ENCODE data around the gene TUBA3E.
"Not testable (repeated sequence)": the region's sequence is repeated elsewhere in the genome, so short reads cannot be mapped to it uniquely, and the experiment has no call there.

Gene TUBA3E

GRCh38 chr2:130174866-130175265 lies 23.4 kb downstream of the TUBA3E start:
- DNase-seq, result not testable (repeated sequence)
- in situ Hi-C loops (cut with MboI; ENCODE audit: low pct_unique_long_range_greater_than_20kb, low sequenced_read_pairs), result loop anchor here (25.0 kb wide), 1 partner anchor 162 kb away; the partner anchor contains the start of gene IMP4

DNA sequence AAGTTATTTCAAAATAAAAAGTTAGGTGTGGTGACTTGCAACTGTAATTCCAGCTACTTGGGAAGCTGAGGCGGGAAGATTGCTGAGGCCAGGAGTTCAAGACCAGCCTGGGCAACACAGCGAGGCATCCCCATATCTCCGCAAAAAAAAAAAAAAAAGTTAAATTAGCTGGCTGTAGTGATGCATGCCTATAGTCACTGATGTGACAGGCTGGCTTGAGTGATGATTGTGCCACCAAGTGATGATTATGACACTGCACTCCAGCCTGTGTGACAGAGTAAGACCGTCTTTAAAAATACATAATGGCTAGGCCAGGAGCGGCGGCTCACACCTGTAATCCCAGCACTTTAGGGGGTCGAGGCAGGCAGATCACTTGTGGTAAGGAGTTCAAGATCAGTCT lies 28.3 kb downstream of the TUBA3E start:
- DNase-seq, result no peak
- in situ Hi-C loops (cut with MboI; ENCODE audit: low pct_unique_long_range_greater_than_20kb, low sequenced_read_pairs), result loop anchor here (25.0 kb wide), 1 partner anchor 167 kb away; the partner anchor contains the start of gene IMP4

DNA sequence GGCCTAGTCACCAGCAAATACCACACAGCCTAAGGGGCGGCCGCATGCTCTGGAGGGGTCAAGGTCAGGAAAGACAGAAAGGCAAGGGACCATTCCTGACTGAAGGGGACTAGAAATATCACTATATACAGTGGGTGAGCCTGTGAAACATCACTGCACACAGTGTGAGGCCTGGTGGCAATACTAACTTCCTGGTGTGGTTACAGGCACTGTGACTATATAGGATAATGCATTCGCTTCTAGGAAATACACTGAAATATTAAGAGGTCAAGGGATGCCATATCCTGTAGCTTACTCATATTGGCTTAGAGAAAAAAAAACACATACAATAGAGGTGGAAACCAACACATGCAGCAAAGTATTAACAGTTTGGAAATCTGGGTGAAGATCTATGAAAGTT lies 29.1 kb downstream of the TUBA3E start:
- in situ Hi-C loops (cut with MboI; ENCODE audit: low pct_unique_long_range_greater_than_20kb, low sequenced_read_pairs), result loop anchor here (25.0 kb wide), 1 partner anchor 168 kb away; the partner anchor contains the start of gene IMP4
- DNase-seq, result not testable (repeated sequence)

DNA sequence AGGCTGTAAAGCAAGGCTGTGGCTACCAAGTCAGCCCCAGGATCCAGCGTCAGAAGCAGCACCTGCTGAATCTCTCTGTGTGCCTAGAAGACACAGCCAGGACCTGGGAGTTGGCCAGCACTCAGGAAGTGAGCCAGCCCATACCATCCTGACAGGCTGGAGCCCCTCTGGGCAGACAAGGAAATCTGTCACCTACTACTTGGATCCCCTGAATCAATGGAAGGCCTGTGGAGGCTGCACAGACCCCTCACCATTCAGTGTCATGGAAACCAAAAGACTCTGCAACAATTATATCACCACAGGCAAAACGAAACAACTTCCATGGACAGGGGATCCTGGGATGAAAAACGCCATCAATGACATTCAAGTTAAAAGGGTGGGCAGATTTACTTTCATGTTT lies 31.6 kb downstream of the TUBA3E start:
- in situ Hi-C loops (cut with MboI; ENCODE audit: low pct_unique_long_range_greater_than_20kb, low sequenced_read_pairs), result loop anchor here (25.0 kb wide), 1 partner anchor 171 kb away; the partner anchor contains the start of gene IMP4
- not testable (repeated sequence) for DNase-seq

- no peak for DNase-seq
- in situ Hi-C loops (cut with MboI; ENCODE audit: low pct_unique_long_range_greater_than_20kb, low sequenced_read_pairs), result loop anchor here (25.0 kb wide), 1 partner anchor 172 kb away; the partner anchor contains the start of gene IMP4
Observed at GRCh38 chr2:130165293-130166016, 32.8 kb downstream of the TUBA3E start.

DNA sequence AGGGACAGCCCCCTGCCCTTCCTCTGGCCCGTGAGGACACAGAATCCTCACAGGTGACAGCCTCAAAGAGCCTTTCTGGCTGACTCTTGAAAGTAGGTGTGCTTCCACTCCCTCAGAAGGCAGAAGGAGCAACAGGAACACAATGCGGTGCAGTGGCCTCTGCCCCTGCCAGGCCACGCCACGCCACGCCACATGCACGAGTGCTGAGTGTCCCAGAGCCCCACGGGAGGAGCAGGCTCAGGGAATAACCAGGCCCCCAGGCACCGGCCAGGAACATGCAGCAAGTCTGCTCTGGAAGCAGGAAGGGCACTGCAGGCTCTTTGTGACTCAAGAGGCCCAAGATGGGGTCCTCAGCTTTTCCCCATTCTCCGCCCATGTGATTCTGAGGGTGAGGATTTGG lies 35.3 kb downstream of the TUBA3E start:
- in situ Hi-C loops (cut with MboI; ENCODE audit: low pct_unique_long_range_greater_than_20kb, low sequenced_read_pairs), result loop anchor here (25.0 kb wide), 1 partner anchor 174 kb away; the partner anchor contains the start of gene IMP4
- no peak for DNase-seq

- not testable (repeated sequence) for DNase-seq
- in situ Hi-C loops (cut with MboI; ENCODE audit: low pct_unique_long_range_greater_than_20kb, low sequenced_read_pairs), result loop anchor here (25.0 kb wide), 1 partner anchor 175 kb away; the partner anchor contains the start of gene IMP4
Observed at GRCh38 chr2:130162486-130162885, 35.8 kb downstream of the TUBA3E start.

DNA sequence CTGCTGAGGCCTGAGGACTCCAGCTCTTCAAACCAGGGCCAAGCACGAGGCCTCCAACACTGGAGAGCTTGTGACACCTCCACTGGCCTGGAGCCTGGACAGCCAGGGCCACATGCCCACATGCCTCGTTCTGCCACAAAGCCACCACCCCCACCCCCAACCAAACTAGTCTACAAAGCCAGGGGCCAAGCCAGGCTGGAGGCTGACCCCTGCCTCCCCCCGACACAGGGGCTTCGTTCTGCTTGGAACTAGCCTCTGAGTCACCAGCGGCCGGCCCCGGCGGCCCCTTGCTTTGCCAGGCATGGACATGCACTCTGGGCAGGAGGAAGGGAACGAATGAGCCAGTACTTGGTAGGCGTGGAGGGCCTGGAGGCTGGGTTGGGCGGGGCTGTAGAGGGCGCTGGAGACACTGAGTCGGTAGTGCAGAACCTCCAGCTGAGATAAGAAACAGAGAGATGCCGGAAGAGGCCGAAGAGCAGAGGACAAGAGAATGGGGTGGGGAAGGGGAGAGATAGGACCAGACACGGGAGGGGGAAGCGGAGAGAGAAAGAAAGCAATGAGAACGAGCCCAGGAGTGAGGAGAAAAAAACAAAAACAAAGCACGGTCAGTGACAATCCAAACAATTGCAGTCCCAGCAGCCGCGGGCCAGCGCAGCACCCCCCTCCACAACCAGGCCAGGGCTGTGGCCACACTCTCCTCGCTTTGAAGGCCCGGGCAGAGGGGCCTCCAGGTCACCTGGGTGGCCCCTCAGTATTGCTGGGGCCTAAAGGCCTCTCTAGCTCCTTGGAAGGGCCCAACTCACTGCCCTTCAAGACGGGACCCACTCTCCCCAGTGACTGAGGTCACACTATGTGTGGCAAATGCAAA lies 37.2 kb downstream of the TUBA3E start:
- in situ Hi-C loops (cut with MboI; ENCODE audit: low pct_unique_long_range_greater_than_20kb, low sequenced_read_pairs), result loop anchor here (25.0 kb wide), 1 partner anchor 176 kb away; the partner anchor contains the start of gene IMP4

DNA sequence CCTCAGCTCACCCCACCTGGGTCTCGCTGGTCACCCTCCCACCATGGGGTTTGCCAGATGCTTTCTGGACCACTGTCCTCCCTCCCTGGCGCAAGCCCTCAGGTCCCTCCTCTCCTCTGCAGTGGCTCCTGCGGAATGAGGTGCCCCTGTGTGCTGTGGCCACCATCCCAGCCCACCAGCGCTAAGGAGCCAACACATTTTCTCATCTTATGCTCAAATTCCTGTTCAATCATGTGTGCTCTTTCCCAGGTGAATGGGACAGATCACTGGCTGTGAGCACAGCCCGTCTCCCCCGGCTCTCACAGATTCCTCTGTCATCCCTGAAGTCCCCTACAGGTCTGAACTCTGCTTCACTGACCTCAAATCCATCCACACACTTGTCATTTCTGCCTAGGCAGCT lies 38.1 kb downstream of the TUBA3E start:
- DNase-seq, result no peak
- in situ Hi-C loops (cut with MboI; ENCODE audit: low pct_unique_long_range_greater_than_20kb, low sequenced_read_pairs), result loop anchor here (25.0 kb wide), 1 partner anchor 177 kb away; the partner anchor contains the start of gene IMP4

More for the DNA sequence above, 37.2 kb downstream of the TUBA3E start:
- DNase-seq, result not testable (repeated sequence)

GRCh38 chr2:130159376-130159775 lies 38.9 kb downstream of the TUBA3E start:
- in situ Hi-C loops (cut with MboI; ENCODE audit: low pct_unique_long_range_greater_than_20kb, low sequenced_read_pairs), result loop anchor here (25.0 kb wide), 1 partner anchor 178 kb away; the partner anchor contains the start of gene IMP4
- DNase-seq, result not testable (repeated sequence)

DNA sequence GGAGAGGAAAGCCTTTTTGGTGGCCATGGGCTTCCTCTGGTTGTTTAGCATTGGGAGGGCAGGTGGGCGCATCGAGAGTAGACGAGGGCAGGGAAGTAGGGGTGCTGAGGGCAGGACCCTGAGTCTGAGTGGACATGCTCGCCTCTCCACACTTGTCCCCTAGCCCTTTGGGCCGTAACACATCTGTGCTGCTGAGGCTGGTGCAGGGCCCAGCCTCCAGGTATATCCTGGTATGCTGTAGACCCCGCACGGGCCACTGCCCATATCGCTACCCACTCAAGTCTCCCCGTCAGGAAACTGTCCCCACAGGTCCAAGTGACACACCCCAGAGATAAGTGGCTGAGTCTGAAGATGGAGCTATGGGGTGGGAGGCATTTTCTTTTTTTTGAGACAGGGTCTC lies 39.6 kb downstream of the TUBA3E start:
- DNase-seq, result no peak
- in situ Hi-C loops (cut with MboI; ENCODE audit: low pct_unique_long_range_greater_than_20kb, low sequenced_read_pairs), result loop anchor here (25.0 kb wide), 1 partner anchor 179 kb away; the partner anchor contains the start of gene IMP4

DNA sequence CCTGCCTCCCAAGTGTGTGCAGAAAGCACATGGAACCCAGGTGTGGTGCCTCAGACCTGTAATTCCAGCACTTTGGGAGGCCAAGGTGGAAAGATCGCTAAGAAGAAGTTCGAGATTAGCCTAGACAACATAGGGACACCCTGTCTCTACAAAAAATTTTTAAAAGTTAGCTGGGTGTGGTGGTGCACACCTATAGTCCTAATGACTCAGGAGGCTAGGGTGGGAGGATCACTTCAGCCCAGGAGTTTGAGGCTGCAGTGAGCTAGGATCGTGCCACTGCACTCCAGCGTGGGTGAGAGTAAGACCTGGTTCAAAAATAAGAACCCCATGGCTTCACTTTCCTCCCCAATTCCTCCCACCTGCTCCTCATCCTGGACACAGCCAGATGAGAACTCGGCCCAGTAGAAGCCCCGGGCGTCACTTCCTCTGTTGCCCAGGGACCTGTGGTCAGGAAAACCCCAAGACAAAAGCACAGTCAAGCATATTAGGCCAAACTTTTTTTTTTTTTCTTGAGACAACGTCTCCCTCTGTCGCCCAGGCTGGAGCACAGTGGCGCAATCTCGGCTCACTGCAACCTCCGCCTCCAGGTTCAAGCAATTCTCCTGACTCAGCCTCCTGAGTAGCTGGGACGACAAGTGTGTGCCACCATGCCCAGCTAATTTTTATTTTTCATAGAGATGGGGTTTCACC lies 40.3 kb downstream of the TUBA3E start:
- DNase-seq, result peak; percentile 69
- in situ Hi-C loops (cut with MboI; ENCODE audit: low pct_unique_long_range_greater_than_20kb, low sequenced_read_pairs), result loop anchor here (25.0 kb wide), 1 partner anchor 179 kb away; the partner anchor contains the start of gene IMP4

DNA sequence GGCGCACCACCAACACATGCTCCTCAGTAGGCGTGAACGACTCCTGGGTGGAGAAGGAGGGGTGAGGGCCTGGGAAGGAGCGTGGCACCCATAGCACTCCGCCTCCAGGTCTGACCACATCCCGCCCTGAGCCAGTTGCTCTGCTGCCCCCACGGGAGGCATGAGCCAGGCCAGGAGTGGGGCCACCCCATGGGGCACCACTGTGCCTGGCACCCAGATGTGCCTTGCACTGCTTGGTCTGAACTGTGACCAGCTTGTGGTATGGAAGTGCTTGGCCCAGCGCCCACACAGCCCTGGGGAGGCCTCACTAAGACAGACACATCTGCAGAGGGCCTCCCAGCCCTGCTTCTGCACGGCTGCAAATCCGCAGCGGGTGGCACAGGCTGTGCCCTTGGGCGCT lies 40.9 kb downstream of the TUBA3E start:
- in situ Hi-C loops (cut with MboI; ENCODE audit: low pct_unique_long_range_greater_than_20kb, low sequenced_read_pairs), result loop anchor here (25.0 kb wide), 1 partner anchor 180 kb away; the partner anchor contains the start of gene IMP4
- DNase-seq, result not testable (repeated sequence)

GRCh38 chr2:130156624-130157004 lies 41.6 kb downstream of the TUBA3E start:
- in situ Hi-C loops (cut with MboI; ENCODE audit: low pct_unique_long_range_greater_than_20kb, low sequenced_read_pairs), result loop anchor here (25.0 kb wide), 1 partner anchor 181 kb away; the partner anchor contains the start of gene IMP4
- DNase-seq, result no peak

- peak; percentile 38 for DNase-seq
- in situ Hi-C loops (cut with MboI; ENCODE audit: low pct_unique_long_range_greater_than_20kb, low sequenced_read_pairs), result loop anchor here (25.0 kb wide), 1 partner anchor 181 kb away; the partner anchor contains the start of gene IMP4
Observed at GRCh38 chr2:130155956-130156623, 42.1 kb downstream of the TUBA3E start.

DNA sequence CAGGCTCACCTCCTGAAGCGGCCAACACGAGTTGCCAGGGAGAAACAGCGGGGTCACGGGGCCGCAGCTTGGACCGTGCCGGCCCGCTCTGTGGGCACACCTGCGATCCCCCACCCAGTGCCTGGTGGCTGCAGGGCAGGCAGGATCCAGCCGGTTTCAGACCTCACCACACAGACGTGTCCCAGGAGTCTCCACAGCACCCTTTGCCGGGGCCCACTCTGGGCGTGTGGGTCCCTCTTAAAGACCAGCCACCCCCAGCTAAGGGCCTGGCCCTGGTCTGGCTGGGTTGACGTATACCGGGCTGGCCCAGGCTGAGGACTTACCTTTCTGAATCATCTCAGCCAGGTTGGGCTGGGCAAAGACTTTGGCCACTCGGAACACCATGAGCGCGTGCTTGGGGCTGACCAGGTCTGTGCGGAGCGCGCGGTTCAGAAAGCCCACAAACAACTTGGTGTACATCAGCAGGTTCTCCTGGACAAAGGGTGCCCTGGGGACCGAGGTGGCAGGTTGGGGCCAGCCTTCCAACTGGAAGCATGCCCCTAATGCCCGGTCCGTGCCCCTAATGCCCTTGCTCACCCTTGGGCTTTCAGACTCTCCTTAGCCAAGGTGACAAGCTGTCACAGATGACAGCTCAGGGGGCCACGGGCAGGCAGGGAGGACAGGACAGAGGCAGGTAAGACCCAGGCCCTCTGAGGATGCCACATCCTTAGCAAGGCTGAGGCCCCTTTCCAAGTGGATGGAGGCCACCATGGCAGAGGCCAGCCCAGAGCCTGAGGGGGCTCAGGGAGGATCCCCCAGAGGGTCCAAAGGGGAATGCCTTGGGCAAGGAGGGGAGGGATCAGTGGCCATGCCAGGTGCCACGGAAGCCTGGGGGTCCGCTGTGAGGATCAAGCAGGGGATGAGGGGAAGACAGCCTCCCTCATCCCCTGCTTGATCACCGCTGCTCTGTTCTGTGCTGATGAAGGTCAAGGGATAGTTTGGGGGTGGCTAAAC lies 43.2 kb downstream of the TUBA3E start:
- in situ Hi-C loops (cut with MboI; ENCODE audit: low pct_unique_long_range_greater_than_20kb, low sequenced_read_pairs), result loop anchor here (25.0 kb wide), 1 partner anchor 182 kb away; the partner anchor contains the start of gene IMP4
- DNase-seq, result no peak

- in situ Hi-C loops (cut with MboI; ENCODE audit: low pct_unique_long_range_greater_than_20kb, low sequenced_read_pairs), result loop anchor here (25.0 kb wide), 1 partner anchor 183 kb away; the partner anchor contains the start of gene IMP4
- DNase-seq, result not testable (repeated sequence)
Observed at GRCh38 chr2:130154423-130154770, 43.8 kb downstream of the TUBA3E start.
